Measurements from ENCODE around the gene PJA2.

DNA sequence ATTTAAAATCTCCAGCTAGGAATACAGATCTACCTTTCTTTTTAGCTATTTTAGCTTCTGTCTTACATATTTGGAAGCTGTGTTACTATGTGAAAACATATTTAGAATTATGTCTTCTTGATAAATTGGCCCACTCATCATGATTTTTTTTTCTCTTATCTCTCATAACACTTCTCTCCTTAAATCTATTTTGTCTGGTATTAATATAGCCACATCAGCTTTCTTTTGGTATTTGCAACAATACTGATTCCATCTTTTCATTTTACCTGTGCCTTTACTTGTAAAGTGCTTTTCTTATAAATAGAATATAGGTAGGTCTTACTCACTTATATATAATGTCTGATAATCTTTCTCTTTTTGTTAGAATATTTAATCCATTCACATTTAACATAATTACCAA lies 19.6 kb downstream of the PJA2 start:
- TF ChIP-seq EP300 (IDR thresholded peaks at IDR 0.05) (no peak), POLR2A (IDR thresholded peaks at IDR 0.05) (no peak)
- TF ChIP-seq, protein P1, sequence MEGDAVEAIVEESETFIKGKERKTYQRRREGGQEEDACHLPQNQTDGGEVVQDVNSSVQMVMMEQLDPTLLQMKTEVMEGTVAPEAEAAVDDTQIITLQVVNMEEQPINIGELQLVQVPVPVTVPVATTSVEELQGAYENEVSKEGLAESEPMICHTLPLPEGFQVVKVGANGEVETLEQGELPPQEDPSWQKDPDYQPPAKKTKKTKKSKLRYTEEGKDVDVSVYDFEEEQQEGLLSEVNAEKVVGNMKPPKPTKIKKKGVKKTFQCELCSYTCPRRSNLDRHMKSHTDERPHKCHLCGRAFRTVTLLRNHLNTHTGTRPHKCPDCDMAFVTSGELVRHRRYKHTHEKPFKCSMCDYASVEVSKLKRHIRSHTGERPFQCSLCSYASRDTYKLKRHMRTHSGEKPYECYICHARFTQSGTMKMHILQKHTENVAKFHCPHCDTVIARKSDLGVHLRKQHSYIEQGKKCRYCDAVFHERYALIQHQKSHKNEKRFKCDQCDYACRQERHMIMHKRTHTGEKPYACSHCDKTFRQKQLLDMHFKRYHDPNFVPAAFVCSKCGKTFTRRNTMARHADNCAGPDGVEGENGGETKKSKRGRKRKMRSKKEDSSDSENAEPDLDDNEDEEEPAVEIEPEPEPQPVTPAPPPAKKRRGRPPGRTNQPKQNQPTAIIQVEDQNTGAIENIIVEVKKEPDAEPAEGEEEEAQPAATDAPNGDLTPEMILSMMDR (IDR thresholded peaks at IDR 0.05), result no peak

All from tibial nerve (tissue), 4 donors.